Loucy (cell line): ENCODE data around the gene USP20.

Experiments used
- EZH2phosphoT487 ChIP-seq: fragments of 200-600 bp; IDR thresholded peaks from 2 replicates; pipeline ENCODE4 v1.6.1; 2018; ENCODE audit warnings: antibody characterized with exemption, mild to moderate bottlenecking, moderate library complexity, borderline replicate concordance
- TF ChIP-seq, protein P1 (sequence below): fragments of 200-600 bp; sonication (generic); conservative IDR thresholded peaks from 2 replicates; pipeline ENCODE4 v1.5.1; 2014; ENCODE audit warnings: mild to moderate bottlenecking, antibody characterized with exemption, low read length

DNA sequence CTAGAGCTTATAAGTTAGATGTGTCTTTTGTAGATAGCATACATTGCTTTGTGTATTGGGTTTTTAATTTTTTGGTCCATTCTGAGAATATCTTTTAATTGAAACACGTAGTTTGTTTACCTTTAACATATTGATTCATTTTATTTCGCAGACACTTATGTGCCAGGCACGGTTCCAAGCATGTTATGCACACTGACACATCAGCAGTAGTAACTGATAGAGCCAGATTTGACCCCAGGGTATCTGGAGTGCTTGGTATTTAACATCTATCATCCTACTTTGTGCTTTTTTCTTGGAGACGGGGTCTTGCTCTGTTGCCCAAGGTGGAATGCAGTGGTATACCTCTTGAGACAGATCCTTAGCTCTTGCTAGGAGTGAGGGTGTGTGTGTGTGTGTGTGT lies 71.9 kb downstream of the USP20 start:
- TF ChIP-seq, protein P1, sequence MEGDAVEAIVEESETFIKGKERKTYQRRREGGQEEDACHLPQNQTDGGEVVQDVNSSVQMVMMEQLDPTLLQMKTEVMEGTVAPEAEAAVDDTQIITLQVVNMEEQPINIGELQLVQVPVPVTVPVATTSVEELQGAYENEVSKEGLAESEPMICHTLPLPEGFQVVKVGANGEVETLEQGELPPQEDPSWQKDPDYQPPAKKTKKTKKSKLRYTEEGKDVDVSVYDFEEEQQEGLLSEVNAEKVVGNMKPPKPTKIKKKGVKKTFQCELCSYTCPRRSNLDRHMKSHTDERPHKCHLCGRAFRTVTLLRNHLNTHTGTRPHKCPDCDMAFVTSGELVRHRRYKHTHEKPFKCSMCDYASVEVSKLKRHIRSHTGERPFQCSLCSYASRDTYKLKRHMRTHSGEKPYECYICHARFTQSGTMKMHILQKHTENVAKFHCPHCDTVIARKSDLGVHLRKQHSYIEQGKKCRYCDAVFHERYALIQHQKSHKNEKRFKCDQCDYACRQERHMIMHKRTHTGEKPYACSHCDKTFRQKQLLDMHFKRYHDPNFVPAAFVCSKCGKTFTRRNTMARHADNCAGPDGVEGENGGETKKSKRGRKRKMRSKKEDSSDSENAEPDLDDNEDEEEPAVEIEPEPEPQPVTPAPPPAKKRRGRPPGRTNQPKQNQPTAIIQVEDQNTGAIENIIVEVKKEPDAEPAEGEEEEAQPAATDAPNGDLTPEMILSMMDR: no peak
- TF ChIP-seq EZH2phosphoT487: no peak
